HEK293 (cell line): ENCODE measurements around the gene ADAM17.

Experiments used
- ATF2 ChIP-seq: fragments of 450-650 bp; formaldehyde crosslinking; IDR thresholded peaks from 2 replicates; pipeline ENCODE4 v1.5.1; 2016; ENCODE audit warnings: missing biosample characterization, missing genetic modification characterization, low read depth
- CTCF ChIP-seq: fragments of 450-650 bp; formaldehyde crosslinking; IDR thresholded peaks from 2 replicates; pipeline ENCODE4 v1.5.1; 2016; ENCODE audit warnings: missing biosample characterization, missing genetic modification characterization
- GLI4 ChIP-seq: fragments of 450-650 bp; formaldehyde crosslinking; IDR thresholded peaks from 2 replicates; pipeline ENCODE4 v1.5.1; 2016; ENCODE audit warnings: missing biosample characterization, missing genetic modification characterization
- PRDM10 ChIP-seq: fragments of 450-650 bp; formaldehyde crosslinking; IDR thresholded peaks from 2 replicates; pipeline ENCODE4 v1.5.1; 2016; ENCODE audit warnings: missing biosample characterization, missing genetic modification characterization
- ZBTB20 ChIP-seq: fragments of 450-650 bp; formaldehyde crosslinking; IDR thresholded peaks from 2 replicates; pipeline ENCODE4 v1.5.1; 2016; ENCODE audit warnings: missing biosample characterization, missing genetic modification characterization
- ZNF132 ChIP-seq: fragments of 450-650 bp; formaldehyde crosslinking; IDR thresholded peaks from 2 replicates; pipeline ENCODE4 v1.5.1; 2017; ENCODE audit warnings: missing biosample characterization, missing genetic modification characterization, borderline replicate concordance
- ZNF174 ChIP-seq: fragments of 450-650 bp; formaldehyde crosslinking; IDR thresholded peaks from 2 replicates; pipeline ENCODE4 v1.5.0; 2017; ENCODE audit warnings: missing biosample characterization, mild to moderate bottlenecking, missing genetic modification characterization
- ZNF292 ChIP-seq: fragments of 450-650 bp; formaldehyde crosslinking; IDR thresholded peaks from 2 replicates; pipeline ENCODE4 v1.5.1; 2016; ENCODE audit warnings: low read depth, missing biosample characterization, missing genetic modification characterization, borderline replicate concordance
- ZNF561 ChIP-seq: fragments of 450-650 bp; IDR thresholded peaks from 2 replicates; pipeline ENCODE4 v1.5.1; 2018; ENCODE audit warnings: missing biosample characterization, missing genetic modification characterization, borderline replicate concordance
- ZNF610 ChIP-seq: fragments of 450-650 bp; formaldehyde crosslinking; IDR thresholded peaks from 2 replicates; pipeline ENCODE4 v1.5.1; 2016; ENCODE audit warnings: missing biosample characterization, missing genetic modification characterization, borderline replicate concordance
- TF ChIP-seq, protein P1 (sequence below): fragments of 450-650 bp; formaldehyde crosslinking; IDR thresholded peaks from 2 replicates; pipeline ENCODE4 v1.5.1; 2016; ENCODE audit warnings: missing biosample characterization, missing genetic modification characterization

DNA sequence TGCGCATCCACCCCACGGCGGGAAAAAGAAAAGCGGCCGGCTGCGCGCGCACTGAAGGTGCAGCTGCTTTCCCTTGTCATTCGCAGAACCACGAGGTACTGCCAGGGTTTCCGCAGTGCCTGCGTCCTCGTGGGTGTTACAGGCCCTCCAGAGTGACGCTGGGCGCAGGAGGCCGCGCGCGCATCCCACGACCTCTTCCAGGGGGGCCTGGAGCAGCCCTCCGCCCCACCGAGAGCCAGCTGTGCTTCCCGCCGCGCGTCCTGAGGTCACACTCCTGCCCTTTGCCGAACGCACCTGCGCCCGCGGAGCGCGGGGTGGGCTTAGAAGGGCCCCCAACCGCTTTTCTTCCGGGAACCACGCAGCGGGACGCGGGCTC, 81.7 kb downstream of the ADAM17 start:
- TF ChIP-seq ZBTB20 (tag by site-specific recombination) (no peak), ZNF132 (tag by site-specific recombination) (no peak), CTCF (tag by site-specific recombination) (no peak), ATF2 (tag by site-specific recombination) (no peak), ZNF561 (tag by site-specific recombination) (no peak), ZNF292 (no peak), GLI4 (tag by site-specific recombination) (no peak), PRDM10 (no peak), ZNF174 (tag by site-specific recombination) (no peak), ZNF610 (tag by site-specific recombination) (no peak)
- TF ChIP-seq, protein P1, sequence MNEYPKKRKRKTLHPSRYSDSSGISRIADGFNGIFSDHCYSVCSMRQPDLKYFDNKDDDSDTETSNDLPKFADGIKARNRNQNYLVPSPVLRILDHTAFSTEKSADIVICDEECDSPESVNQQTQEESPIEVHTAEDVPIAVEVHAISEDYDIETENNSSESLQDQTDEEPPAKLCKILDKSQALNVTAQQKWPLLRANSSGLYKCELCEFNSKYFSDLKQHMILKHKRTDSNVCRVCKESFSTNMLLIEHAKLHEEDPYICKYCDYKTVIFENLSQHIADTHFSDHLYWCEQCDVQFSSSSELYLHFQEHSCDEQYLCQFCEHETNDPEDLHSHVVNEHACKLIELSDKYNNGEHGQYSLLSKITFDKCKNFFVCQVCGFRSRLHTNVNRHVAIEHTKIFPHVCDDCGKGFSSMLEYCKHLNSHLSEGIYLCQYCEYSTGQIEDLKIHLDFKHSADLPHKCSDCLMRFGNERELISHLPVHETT (tag by site-specific recombination) = no peak
